22Rv1 (cell line): ENCODE measurements around the gene STK39.

Experiments used
- CTCF ChIP-seq: fragments of 450-650 bp; IDR thresholded peaks from 2 replicates; pipeline ENCODE4 v1.5.1; 2017; ENCODE audit warnings: mild to moderate bottlenecking
- ZFX ChIP-seq: fragments of 450-650 bp; IDR thresholded peaks from 2 replicates; pipeline ENCODE4 v1.6.1; 2017; ENCODE audit warnings: antibody characterized with exemption, borderline replicate concordance

- TF ChIP-seq CTCF (no peak), ZFX (no peak)
Observed at GRCh38 chr2:168030862-168031624, 216.4 kb downstream of the STK39 start.
